ENCODE results near the gene MAML3. TPM values are rescaled to one million over a fixed set of nuclear protein-coding genes. Genes with fewer than 3 reads are reported as not detected.

Gene MAML3
- total RNA-seq, 1 donor from 2014 or later = 6.7 TPM

- no peak for DNase-seq
These were observed 28.6 kb downstream of the MAML3 start for GRCh38 chr4:140125374-140125773.

GRCh38 chr4:140123666-140124377, 30.2 kb downstream of the MAML3 start:
- DNase-seq = no peak

- DNase-seq = no peak
These were observed 31.1 kb downstream of the MAML3 start for GRCh38 chr4:140122891-140123290.

- DNase-seq = no peak
These were observed 32.3 kb downstream of the MAML3 start for GRCh38 chr4:140121646-140122045.

- no peak for DNase-seq
These were observed 34.9 kb downstream of the MAML3 start for GRCh38 chr4:140118931-140119640.

- DNase-seq = no peak
These were observed 36.0 kb downstream of the MAML3 start for GRCh38 chr4:140117947-140118346.

GRCh38 chr4:140116442-140117104, 37.4 kb downstream of the MAML3 start:
- no peak for DNase-seq

- DNase-seq = no peak
These were observed 38.8 kb downstream of the MAML3 start for GRCh38 chr4:140115140-140115539.

- DNase-seq = no peak
These were observed 40.3 kb downstream of the MAML3 start for GRCh38 chr4:140113653-140114052.

- DNase-seq = no peak
These were observed 41.4 kb downstream of the MAML3 start for GRCh38 chr4:140112576-140112975.

GRCh38 chr4:140111256-140111655, 42.7 kb downstream of the MAML3 start:
- DNase-seq = no peak

GRCh38 chr4:140110542-140111215, 43.3 kb downstream of the MAML3 start:
- no peak for DNase-seq

- no peak for DNase-seq
These were observed 44.2 kb downstream of the MAML3 start for GRCh38 chr4:140109737-140110136.

GRCh38 chr4:140109292-140109691, 44.7 kb downstream of the MAML3 start:
- DNase-seq = no peak

- DNase-seq = no peak
These were observed 45.2 kb downstream of the MAML3 start for GRCh38 chr4:140108713-140109230.

GRCh38 chr4:140108243-140108642, 45.7 kb downstream of the MAML3 start:
- DNase-seq = no peak

GRCh38 chr4:140106289-140106844, 47.6 kb downstream of the MAML3 start:
- no peak for DNase-seq

- DNase-seq = no peak
These were observed 48.5 kb downstream of the MAML3 start for GRCh38 chr4:140105436-140105835.

GRCh38 chr4:140103676-140104075, 50.3 kb downstream of the MAML3 start:
- no peak for DNase-seq

- no peak for DNase-seq
These were observed 51.6 kb downstream of the MAML3 start for GRCh38 chr4:140102421-140102820.

GRCh38 chr4:140100771-140101170, 53.2 kb downstream of the MAML3 start:
- no peak for DNase-seq

GRCh38 chr4:140099983-140100382, 54.0 kb downstream of the MAML3 start:
- DNase-seq = no peak

All from skin of body (tissue), 2 donors.